Neural cell (in vitro differentiated cells): ENCODE data around the gene ITGA11.

Source experiments
- EP300 ChIP-seq: fragments of 450-650 bp; conservative IDR thresholded peaks from 2 replicates; pipeline ENCODE4 v1.6.1; 2014; ENCODE audit warnings: antibody characterized with exemption, mild to moderate bottlenecking, moderate library complexity; ENCODE audit not compliant: poor library complexity, severe bottlenecking
- EZH2 ChIP-seq: fragments of 200-600, 300-800 bp; shearing (Covaris generic), sonication (generic); IDR thresholded peaks from 2 replicates; pipeline ENCODE4 v1.6.1; 2014; ENCODE audit warnings: antibody characterized with exemption, low read length, borderline replicate concordance, mild to moderate bottlenecking; ENCODE audit not compliant: insufficient read depth, poor library complexity, severe bottlenecking
- POLR2AphosphoS5 ChIP-seq: IDR thresholded peaks from 2 replicates; pipeline ENCODE4 v1.6.1; 2012
- RAD21 ChIP-seq: fragments of 450-650 bp; conservative IDR thresholded peaks from 2 replicates; pipeline ENCODE4 v1.6.1; 2014; ENCODE audit warnings: antibody characterized with exemption, mild to moderate bottlenecking, moderate library complexity
- TF ChIP-seq, protein P1 (sequence below): fragments of 450-650 bp; IDR thresholded peaks from 2 replicates; pipeline ENCODE4 v1.5.1; 2014; ENCODE audit warnings: antibody characterized with exemption, mild to moderate bottlenecking, moderate library complexity; ENCODE audit not compliant: poor library complexity, severe bottlenecking

DNA sequence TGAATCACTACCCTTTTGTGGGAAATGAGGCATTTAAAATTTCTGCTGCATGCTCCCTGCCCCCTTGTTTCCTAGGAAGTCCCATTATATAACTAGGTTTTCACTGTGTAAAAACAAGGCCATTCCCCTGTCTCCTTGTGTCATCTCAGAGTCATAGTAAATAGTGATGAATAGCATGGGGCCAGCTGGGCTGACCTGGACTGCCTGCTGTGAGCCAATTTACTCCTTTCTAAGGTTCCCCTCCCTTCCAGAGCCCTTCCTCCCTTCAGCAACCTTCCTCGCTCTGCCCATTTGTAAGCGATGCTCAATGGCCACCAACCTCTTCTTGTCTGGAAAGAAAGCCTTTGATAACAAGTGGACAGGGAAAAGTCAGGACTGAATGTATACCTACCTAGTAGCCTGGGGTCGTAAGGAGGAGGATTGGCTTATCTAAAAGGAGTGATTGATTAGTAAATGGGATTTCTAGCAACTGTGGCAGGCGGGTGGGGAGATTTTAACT, 11.7 kb downstream of the ITGA11 start:
- TF ChIP-seq, protein P1, sequence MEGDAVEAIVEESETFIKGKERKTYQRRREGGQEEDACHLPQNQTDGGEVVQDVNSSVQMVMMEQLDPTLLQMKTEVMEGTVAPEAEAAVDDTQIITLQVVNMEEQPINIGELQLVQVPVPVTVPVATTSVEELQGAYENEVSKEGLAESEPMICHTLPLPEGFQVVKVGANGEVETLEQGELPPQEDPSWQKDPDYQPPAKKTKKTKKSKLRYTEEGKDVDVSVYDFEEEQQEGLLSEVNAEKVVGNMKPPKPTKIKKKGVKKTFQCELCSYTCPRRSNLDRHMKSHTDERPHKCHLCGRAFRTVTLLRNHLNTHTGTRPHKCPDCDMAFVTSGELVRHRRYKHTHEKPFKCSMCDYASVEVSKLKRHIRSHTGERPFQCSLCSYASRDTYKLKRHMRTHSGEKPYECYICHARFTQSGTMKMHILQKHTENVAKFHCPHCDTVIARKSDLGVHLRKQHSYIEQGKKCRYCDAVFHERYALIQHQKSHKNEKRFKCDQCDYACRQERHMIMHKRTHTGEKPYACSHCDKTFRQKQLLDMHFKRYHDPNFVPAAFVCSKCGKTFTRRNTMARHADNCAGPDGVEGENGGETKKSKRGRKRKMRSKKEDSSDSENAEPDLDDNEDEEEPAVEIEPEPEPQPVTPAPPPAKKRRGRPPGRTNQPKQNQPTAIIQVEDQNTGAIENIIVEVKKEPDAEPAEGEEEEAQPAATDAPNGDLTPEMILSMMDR: no peak
- TF ChIP-seq RAD21 (no peak), EP300 (no peak), POLR2AphosphoS5 (peak; percentile 42), EZH2 (no peak)
